Measurements from ENCODE around the gene CEP72. TPM values are rescaled to one million over a fixed set of nuclear protein-coding genes. Genes with fewer than 3 reads are reported as not detected.

The CEP72 gene
- total RNA-seq, 1 donor from 2014 or later, result 11.9 TPM

DNA sequence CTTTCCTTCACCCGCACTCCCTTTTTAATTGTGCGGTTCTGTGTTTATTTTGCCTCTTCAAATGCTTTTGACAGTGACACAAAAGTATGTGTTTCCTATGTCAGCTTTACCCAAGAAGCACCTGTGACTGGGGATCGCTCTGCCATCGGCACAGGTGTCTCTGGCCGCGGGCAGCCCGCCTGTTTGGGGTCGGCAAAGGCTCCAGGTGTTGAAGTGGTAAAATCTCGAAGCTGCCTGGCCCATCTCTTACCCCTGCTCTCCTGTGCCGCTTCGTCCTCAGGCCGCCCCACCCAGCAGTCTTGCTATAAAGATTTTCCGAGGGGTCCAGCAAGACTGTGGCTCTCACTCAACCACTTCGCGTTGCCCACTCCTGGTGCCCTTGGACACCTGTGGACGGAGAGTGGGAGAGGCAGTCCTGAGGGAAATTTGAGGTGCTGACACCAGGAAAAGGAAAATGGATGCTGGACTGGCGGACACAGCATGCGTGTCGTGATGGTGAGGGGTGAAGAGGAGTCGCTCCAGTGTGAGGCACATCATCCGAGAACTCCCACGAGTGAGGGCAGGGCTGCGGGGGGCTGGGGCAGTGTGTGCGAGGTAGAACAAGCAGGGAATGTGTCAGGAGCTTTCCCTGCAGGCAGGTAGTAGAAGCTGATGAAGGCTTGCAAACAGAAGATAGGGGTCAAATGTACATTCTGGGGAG is 29.1 kb upstream of the CEP72 start:
- H3K4me3 Mint-ChIP-seq (ENCODE audit: unreplicated experiment), result no peak overlapping the region
- H3K27ac Mint-ChIP-seq (ENCODE audit: unreplicated experiment), result no peak overlapping the region
- no peak for TF ChIP-seq CTCF (IDR thresholded peaks at IDR 0.05; ENCODE audit: unreplicated experiment)
- no peak for DNase-seq (ENCODE audit: low spot score)
- no peaks in the 10 kb centered on the region for H3K9me3 Mint-ChIP-seq (ENCODE audit: unreplicated experiment)
- H3K27me3 Mint-ChIP-seq (ENCODE audit: unreplicated experiment), result peaks cover 4% of the 10 kb centered on the region
- H3K4me1 Mint-ChIP-seq (ENCODE audit: unreplicated experiment), result no peaks in the 10 kb centered on the region
- peaks cover 3% of the 10 kb centered on the region for H3K36me3 Mint-ChIP-seq (ENCODE audit: low read depth, unreplicated experiment)

DNA sequence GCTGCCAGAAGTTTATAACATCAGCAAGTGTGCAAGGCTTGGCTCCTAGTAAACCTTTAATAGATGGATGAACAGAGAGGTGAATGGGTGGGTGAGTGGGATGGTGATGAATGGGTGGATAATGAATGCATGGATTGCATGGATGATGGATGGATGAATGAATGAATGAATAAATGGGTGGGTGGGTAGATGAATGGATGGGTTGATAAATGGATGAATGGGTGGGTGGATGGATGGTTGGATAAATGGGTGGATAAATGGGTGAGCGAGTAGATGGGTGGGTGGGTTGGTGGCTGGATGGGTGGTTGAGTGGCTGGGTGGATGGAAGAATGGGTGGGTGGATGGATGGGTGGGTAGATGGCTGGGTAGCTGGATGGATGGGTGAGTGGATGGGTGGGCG is 28.5 kb upstream of the CEP72 start:
- no peak for TF ChIP-seq CTCF (IDR thresholded peaks at IDR 0.05; ENCODE audit: unreplicated experiment)
- H3K9me3 Mint-ChIP-seq (ENCODE audit: unreplicated experiment), result no peaks in the 10 kb centered on the region
- H3K4me1 Mint-ChIP-seq (ENCODE audit: unreplicated experiment), result no peaks in the 10 kb centered on the region
- DNase-seq (ENCODE audit: low spot score), result no peak
- H3K27me3 Mint-ChIP-seq (ENCODE audit: unreplicated experiment), result peaks cover 4% of the 10 kb centered on the region
- peak overlapping the region; percentile 47 for H3K4me3 Mint-ChIP-seq (ENCODE audit: unreplicated experiment)
- H3K36me3 Mint-ChIP-seq (ENCODE audit: low read depth, unreplicated experiment), result peaks cover 3% of the 10 kb centered on the region
- H3K27ac Mint-ChIP-seq (ENCODE audit: unreplicated experiment), result no peak overlapping the region

DNA sequence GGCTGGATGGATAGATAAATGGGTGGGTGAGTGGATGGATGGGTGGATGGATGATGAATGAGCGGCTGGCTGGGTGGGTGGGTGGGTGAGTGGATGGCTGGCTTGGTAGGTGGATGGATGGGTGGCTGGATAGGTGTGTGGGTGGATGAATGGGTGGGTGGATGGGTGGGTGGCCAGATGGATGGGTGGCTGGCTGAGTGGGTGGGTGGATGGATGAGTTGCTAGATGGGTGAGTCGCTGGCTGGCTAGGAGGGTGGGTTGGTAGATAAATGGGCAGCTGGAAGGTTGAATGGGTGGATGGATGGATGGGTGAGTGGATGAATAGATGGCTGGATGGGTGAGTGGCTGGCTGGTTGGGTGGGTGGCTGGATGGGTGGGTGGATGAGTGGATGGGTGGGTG is 27.9 kb upstream of the CEP72 start:
- no peaks in the 10 kb centered on the region for H3K4me1 Mint-ChIP-seq (ENCODE audit: unreplicated experiment)
- H3K36me3 Mint-ChIP-seq (ENCODE audit: low read depth, unreplicated experiment), result peaks cover 3% of the 10 kb centered on the region
- H3K27ac Mint-ChIP-seq (ENCODE audit: unreplicated experiment), result no peak overlapping the region
- DNase-seq (ENCODE audit: low spot score), result no peak
- H3K27me3 Mint-ChIP-seq (ENCODE audit: unreplicated experiment), result peaks cover 4% of the 10 kb centered on the region
- no peak overlapping the region for H3K4me3 Mint-ChIP-seq (ENCODE audit: unreplicated experiment)
- no peak for TF ChIP-seq CTCF (IDR thresholded peaks at IDR 0.05; ENCODE audit: unreplicated experiment)
- no peaks in the 10 kb centered on the region for H3K9me3 Mint-ChIP-seq (ENCODE audit: unreplicated experiment)

DNA sequence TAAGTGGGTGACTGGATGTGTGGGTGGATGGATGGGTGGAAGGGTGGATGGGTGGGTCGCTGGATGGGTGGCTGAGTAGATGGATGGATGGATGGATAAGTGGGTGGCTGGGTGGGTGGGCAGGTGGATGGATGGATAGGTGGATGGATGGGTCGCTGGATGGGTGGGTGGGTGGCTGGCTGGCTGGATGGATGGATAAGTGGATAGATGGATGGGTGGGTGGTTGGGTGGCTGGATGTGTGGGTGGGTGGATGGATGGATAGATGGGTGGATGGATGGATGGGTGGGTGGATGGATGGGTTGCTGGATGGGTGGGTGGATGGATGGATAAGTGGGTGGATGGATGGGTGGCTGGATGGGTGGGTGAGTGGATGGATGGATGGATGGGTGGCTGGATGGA is 27.3 kb upstream of the CEP72 start:
- H3K27me3 Mint-ChIP-seq (ENCODE audit: unreplicated experiment), result peaks cover 4% of the 10 kb centered on the region
- no peaks in the 10 kb centered on the region for H3K9me3 Mint-ChIP-seq (ENCODE audit: unreplicated experiment)
- H3K4me1 Mint-ChIP-seq (ENCODE audit: unreplicated experiment), result no peaks in the 10 kb centered on the region
- H3K4me3 Mint-ChIP-seq (ENCODE audit: unreplicated experiment), result no peak overlapping the region
- no peak for TF ChIP-seq CTCF (IDR thresholded peaks at IDR 0.05; ENCODE audit: unreplicated experiment)
- peaks cover 3% of the 10 kb centered on the region for H3K36me3 Mint-ChIP-seq (ENCODE audit: low read depth, unreplicated experiment)
- H3K27ac Mint-ChIP-seq (ENCODE audit: unreplicated experiment), result no peak overlapping the region
- DNase-seq (ENCODE audit: low spot score), result no peak

- DNase-seq (ENCODE audit: low spot score), result no peak
- TF ChIP-seq CTCF (IDR thresholded peaks at IDR 0.05; ENCODE audit: unreplicated experiment), result no peak
- H3K4me1 Mint-ChIP-seq (ENCODE audit: unreplicated experiment), result no peaks in the 10 kb centered on the region
- no peaks in the 10 kb centered on the region for H3K9me3 Mint-ChIP-seq (ENCODE audit: unreplicated experiment)
- H3K27me3 Mint-ChIP-seq (ENCODE audit: unreplicated experiment), result peaks cover 4% of the 10 kb centered on the region
- no peak overlapping the region for H3K27ac Mint-ChIP-seq (ENCODE audit: unreplicated experiment)
- H3K36me3 Mint-ChIP-seq (ENCODE audit: low read depth, unreplicated experiment), result peaks cover 3% of the 10 kb centered on the region
- no peak overlapping the region for H3K4me3 Mint-ChIP-seq (ENCODE audit: unreplicated experiment)
Observed at GRCh38 chr5:585556-585955, 26.6 kb upstream of the CEP72 start.

All from endothelial cell (in vitro differentiated cells).